ENCODE data around the gene ABLIM1. TPM values are rescaled to one million over a fixed set of nuclear protein-coding genes. Genes with fewer than 3 reads are reported as not detected.

The ABLIM1 gene
- 100 to 1,000 TPM; 193 to 248 (median 208) TPM for total RNA-seq

- TF ChIP-seq CTCF (IDR thresholded peaks at IDR 0.05; ENCODE audit: low read depth): no peak
Measured at GRCh38 chr10:114658175-114658574, at the start of gene ABLIM1. Gene ABLIM1 (minus strand): TSS chr10:114658275. CDS start chr10:114658200, 75 bp downstream.

- TF ChIP-seq CTCF (IDR thresholded peaks at IDR 0.05; ENCODE audit: low read depth): no peak
Measured at GRCh38 chr10:114706458-114707055, 48.5 kb upstream of the ABLIM1 start.

GRCh38 chr10:114704679-114705078 is 46.6 kb upstream of the ABLIM1 start:
- no peak for TF ChIP-seq CTCF (IDR thresholded peaks at IDR 0.05; ENCODE audit: low read depth)

- TF ChIP-seq CTCF (IDR thresholded peaks at IDR 0.05; ENCODE audit: low read depth): no peak
Measured at GRCh38 chr10:114703377-114704107, 45.5 kb upstream of the ABLIM1 start.

GRCh38 chr10:114698271-114699061 is 40.4 kb upstream of the ABLIM1 start:
- no peak for TF ChIP-seq CTCF (IDR thresholded peaks at IDR 0.05; ENCODE audit: low read depth)

GRCh38 chr10:114697061-114697598 is 39.1 kb upstream of the ABLIM1 start:
- no peak for TF ChIP-seq CTCF (IDR thresholded peaks at IDR 0.05; ENCODE audit: low read depth)

GRCh38 chr10:114694752-114695151 is 36.7 kb upstream of the ABLIM1 start:
- TF ChIP-seq CTCF (IDR thresholded peaks at IDR 0.05; ENCODE audit: low read depth): no peak

Data from subcutaneous adipose tissue (tissue), 4 donors.